ENCODE measurements around the gene LEKR1.

LEKR1 gene

DNA sequence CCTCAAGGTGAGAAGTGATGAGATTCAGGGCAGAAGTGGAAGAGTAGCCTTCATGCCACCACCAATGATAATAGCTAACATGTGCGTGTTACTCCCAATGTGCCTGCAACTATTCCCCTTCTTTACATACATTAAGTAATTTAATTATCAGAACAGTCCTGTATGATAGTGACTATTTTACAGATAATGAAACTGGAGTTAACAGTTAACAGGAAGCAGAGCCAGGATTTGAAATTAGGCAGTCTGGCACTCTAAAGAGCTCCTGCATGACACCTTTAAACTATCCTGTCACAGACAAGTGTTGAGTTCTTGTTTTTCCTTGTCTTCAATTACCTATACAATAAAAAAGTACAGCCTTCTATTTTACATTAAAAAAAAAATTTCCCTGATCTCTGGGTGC is 148.8 kb downstream of the LEKR1 start:
- no peak for DNase-seq
- TF ChIP-seq, protein P1, sequence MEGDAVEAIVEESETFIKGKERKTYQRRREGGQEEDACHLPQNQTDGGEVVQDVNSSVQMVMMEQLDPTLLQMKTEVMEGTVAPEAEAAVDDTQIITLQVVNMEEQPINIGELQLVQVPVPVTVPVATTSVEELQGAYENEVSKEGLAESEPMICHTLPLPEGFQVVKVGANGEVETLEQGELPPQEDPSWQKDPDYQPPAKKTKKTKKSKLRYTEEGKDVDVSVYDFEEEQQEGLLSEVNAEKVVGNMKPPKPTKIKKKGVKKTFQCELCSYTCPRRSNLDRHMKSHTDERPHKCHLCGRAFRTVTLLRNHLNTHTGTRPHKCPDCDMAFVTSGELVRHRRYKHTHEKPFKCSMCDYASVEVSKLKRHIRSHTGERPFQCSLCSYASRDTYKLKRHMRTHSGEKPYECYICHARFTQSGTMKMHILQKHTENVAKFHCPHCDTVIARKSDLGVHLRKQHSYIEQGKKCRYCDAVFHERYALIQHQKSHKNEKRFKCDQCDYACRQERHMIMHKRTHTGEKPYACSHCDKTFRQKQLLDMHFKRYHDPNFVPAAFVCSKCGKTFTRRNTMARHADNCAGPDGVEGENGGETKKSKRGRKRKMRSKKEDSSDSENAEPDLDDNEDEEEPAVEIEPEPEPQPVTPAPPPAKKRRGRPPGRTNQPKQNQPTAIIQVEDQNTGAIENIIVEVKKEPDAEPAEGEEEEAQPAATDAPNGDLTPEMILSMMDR (IDR thresholded peaks at IDR 0.05; ENCODE audit: low read depth, low read length) = no peak
- H3K27ac ChIP-seq = no peak overlapping the region

DNA sequence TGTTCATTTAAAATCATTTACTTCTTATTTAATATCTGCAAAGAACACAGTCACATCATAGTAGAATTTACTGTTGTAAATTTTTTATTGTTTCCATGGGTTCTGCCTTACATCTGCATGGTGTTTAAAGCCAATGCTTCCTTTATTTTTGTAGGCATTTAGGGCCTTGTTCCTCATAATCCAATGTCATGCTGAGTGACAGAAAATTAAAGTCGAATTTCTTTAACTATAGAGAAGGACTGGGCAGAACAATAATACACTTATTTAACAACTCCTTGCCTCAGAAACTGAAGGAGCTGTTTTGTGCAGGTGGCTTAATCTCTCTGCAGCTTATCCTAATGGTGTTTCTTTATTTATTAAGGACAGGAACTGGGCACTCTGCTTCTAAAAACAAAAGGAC is 149.6 kb downstream of the LEKR1 start:
- Histone ChIP-seq H3K27ac (no peak overlapping the region), H3K36me3 (no peaks in the 10 kb centered on the region), H3K27me3 (ENCODE audit: insufficient read depth, low read depth, severe bottlenecking) (no peaks in the 10 kb centered on the region), H3K9me3 (ENCODE audit: severe bottlenecking) (no peaks in the 10 kb centered on the region), H3K4me3 (ENCODE audit: low read depth, low read length) (no peak overlapping the region)
- TF ChIP-seq, protein P1 (IDR thresholded peaks at IDR 0.05; ENCODE audit: low read depth, low read length) = no peak
- no peak for DNase-seq

More for the DNA sequence above, 148.8 kb downstream of the LEKR1 start:
- no peaks in the 10 kb centered on the region for H3K36me3 ChIP-seq
- H3K9me3 ChIP-seq (ENCODE audit: severe bottlenecking) = no peaks in the 10 kb centered on the region
- H3K4me3 ChIP-seq (ENCODE audit: low read depth, low read length) = no peak overlapping the region
- no peaks in the 10 kb centered on the region for H3K27me3 ChIP-seq (ENCODE audit: insufficient read depth, low read depth, severe bottlenecking)

DNA sequence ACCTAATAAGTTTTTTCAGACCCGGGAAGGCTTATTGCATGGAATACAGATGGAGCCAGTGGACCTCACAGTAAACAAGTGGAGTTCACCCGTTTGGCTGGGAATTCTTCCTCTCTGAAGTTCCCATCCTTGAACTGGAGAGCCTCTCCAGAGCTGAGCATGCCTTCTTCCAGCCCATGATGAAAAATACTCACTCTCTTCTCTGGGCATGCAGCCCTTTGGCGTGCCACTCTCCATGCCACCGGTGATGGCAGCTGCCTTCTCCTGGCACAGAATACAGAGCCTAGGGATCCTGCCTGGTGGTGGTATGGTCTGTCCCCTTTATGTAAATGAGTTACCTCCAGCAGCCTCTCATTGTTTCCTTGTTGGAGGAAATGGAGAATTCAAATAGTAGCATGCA is 150.8 kb downstream of the LEKR1 start:
- Histone ChIP-seq H3K36me3 (no peaks in the 10 kb centered on the region), H3K27ac (no peak overlapping the region), H3K9me3 (ENCODE audit: severe bottlenecking) (no peaks in the 10 kb centered on the region), H3K27me3 (ENCODE audit: insufficient read depth, low read depth, severe bottlenecking) (no peaks in the 10 kb centered on the region), H3K4me3 (ENCODE audit: low read depth, low read length) (no peak overlapping the region)
- TF ChIP-seq, protein P1 (IDR thresholded peaks at IDR 0.05; ENCODE audit: low read depth, low read length) = no peak
- no peak for DNase-seq

DNA sequence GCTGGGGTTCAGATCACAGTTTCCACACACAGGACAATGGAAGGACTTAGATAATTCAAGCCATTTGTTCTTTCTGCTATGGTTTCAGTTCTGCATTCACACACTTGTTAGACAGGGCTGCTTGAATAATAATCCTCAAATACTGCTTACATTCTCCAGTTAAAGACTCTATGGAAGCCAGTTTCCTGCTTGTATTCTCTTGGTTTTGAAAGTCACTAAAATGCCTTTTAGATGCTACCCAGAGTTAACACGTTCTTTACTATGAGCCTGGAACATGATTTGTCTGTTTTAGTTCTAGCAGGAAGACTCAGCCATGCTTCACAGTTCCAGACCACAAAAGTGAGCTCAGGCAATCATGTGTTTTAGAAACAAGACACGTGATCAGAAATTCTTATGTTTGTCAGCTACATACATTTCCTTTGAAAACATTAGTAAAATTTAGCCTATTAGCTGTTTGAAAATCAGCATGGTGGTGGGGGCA is 152.4 kb downstream of the LEKR1 start:
- Histone ChIP-seq H3K9me3 (ENCODE audit: severe bottlenecking) (no peaks in the 10 kb centered on the region), H3K36me3 (no peaks in the 10 kb centered on the region), H3K27me3 (ENCODE audit: insufficient read depth, low read depth, severe bottlenecking) (no peaks in the 10 kb centered on the region), H3K27ac (no peak overlapping the region), H3K4me3 (ENCODE audit: low read depth, low read length) (no peak overlapping the region)
- no peak for DNase-seq
- TF ChIP-seq, protein P1 (IDR thresholded peaks at IDR 0.05; ENCODE audit: low read depth, low read length) = no peak

GRCh38 chr3:156981005-156981404 is 154.9 kb downstream of the LEKR1 start:
- DNase-seq = no peak
- Histone ChIP-seq H3K36me3 (no peaks in the 10 kb centered on the region), H3K27me3 (ENCODE audit: insufficient read depth, low read depth, severe bottlenecking) (no peaks in the 10 kb centered on the region), H3K4me3 (ENCODE audit: low read depth, low read length) (no peak overlapping the region), H3K9me3 (ENCODE audit: severe bottlenecking) (no peaks in the 10 kb centered on the region), H3K27ac (no peak overlapping the region)
- TF ChIP-seq, protein P1 (IDR thresholded peaks at IDR 0.05; ENCODE audit: low read depth, low read length) = no peak

- Histone ChIP-seq H3K4me3 (ENCODE audit: low read depth, low read length) (no peak overlapping the region), H3K27ac (no peak overlapping the region), H3K36me3 (no peaks in the 10 kb centered on the region), H3K27me3 (ENCODE audit: insufficient read depth, low read depth, severe bottlenecking) (no peaks in the 10 kb centered on the region), H3K9me3 (ENCODE audit: severe bottlenecking) (no peaks in the 10 kb centered on the region)
- no peak for DNase-seq
- TF ChIP-seq, protein P1 (IDR thresholded peaks at IDR 0.05; ENCODE audit: low read depth, low read length) = 0 out of 2 replicates have a peak, but pooled peaks have one; percentile 15
These were observed 157.4 kb downstream of the LEKR1 start for GRCh38 chr3:156983559-156983958.

All from WERI-Rb-1 (cell line).